Stimulated activated naive B cell treated with anti-CD40 and anti-IgM and Interleukin-4, amounts not matched to agents 10 μg/mL and 1 μg/mL and 100 μg/mL, for 72 hours (primary cell): ENCODE data around the gene NCEH1.

ENCODE experiments used
- ATAC-seq, 2 donors: fragments of 150-1000 bp; cut with Tn5 transposase; replicated peaks; 2 replicates each; pipeline ENCODE4 v1.10.0; 2021; ENCODE audit warnings: moderate library complexity in 1 of 2
- DNase-seq: peaks from one replicate; pipeline ENCODE4 v3.0.0; 2021
- H3K27ac Mint-ChIP-seq: one replicate; pipeline ENCODE4 v1.8.0; 2022; ENCODE audit warnings: mild to moderate bottlenecking, mixed read lengths
- H3K27me3 Mint-ChIP-seq, 2 donors: one replicate each; pipeline ENCODE4 v1.8.0; 2022; ENCODE audit warnings: mixed read lengths in 2 of 2
- H3K36me3 Mint-ChIP-seq, 2 donors: one replicate each; pipeline ENCODE4 v1.8.0; 2022; ENCODE audit warnings: mixed read lengths in 2 of 2, mild to moderate bottlenecking in 1 of 2
- H3K4me1 Mint-ChIP-seq, 2 donors: one replicate each; pipeline ENCODE4 v1.8.0; 2022; ENCODE audit warnings: mixed read lengths in 2 of 2, mild to moderate bottlenecking in 1 of 2
- H3K4me3 Mint-ChIP-seq, 2 donors: one replicate each; pipeline ENCODE4 v1.8.0; 2022; ENCODE audit warnings: mild to moderate bottlenecking in 2 of 2, mixed read lengths in 2 of 2, moderate library complexity in 1 of 2
- H3K9me3 Mint-ChIP-seq, 2 donors: one replicate each; pipeline ENCODE4 v1.8.0; 2022; ENCODE audit warnings: mixed read lengths in 2 of 2, mild to moderate bottlenecking in 1 of 2

NCEH1 gene

DNA sequence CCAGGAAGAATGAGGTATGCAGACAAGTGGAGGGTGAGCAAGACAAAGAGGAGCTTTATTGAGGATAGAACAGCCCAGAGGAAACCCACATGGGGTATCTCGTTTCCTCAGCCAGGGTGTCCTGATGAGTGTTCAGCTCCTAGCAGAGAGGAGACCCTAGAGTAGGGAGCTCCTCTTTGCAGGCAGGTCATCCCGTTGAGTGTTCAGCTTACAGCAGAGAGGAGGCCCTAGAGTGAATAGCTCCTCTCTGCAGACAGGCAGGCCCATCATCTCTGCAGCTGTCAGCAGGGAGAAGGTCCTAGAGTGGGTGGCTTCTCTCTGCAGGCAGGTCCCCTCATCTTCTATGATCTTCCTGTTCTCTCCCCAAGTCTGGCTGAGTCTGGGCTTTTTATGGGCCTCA lies 97.0 kb downstream of the NCEH1 start:
- Mint-ChIP-seq H3K27me3 (no peaks in the 10 kb centered on the region), H3K36me3 (peaks cover 6 to 12% of the 10 kb centered on the region in 2 donors), H3K4me3 (no peak overlapping the region), H3K27ac (no peak overlapping the region), H3K9me3 (peaks cover 5 to 7% of the 10 kb centered on the region in 2 donors), H3K4me1 (peaks cover 6 to 9% of the 10 kb centered on the region in 2 donors)
- no peak for ATAC-seq
- DNase-seq, result no peak

GRCh38 chr3:172612871-172613678 lies 97.8 kb downstream of the NCEH1 start:
- Mint-ChIP-seq H3K4me1 (peaks cover 6 to 9% of the 10 kb centered on the region in 2 donors), H3K9me3 (peaks cover 5 to 7% of the 10 kb centered on the region in 2 donors), H3K36me3 (peaks cover 6 to 9% of the 10 kb centered on the region in 2 donors), H3K27me3 (no peaks in the 10 kb centered on the region), H3K27ac (no peak overlapping the region), H3K4me3 (no peak overlapping the region)
- DNase-seq (no peak), ATAC-seq (no peak)

DNA sequence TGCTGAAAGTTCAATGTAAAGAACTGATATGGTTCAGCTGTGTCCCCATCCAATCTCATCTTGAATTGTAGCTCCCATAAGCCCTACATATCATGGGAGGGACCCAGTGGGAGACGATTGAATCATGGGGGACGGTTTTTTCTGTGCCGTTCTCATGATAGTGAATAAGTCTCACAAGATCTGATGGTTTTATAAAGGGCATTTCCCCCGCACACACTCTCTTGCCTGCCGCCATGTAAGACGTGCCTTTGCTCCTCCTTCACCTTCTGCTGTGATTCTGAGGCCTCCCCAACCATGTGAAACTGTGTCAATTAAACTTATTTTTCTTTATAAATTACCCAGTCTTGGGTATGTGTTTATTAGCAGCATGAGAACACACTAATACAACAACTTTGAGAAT lies 101.1 kb downstream of the NCEH1 start:
- ATAC-seq (no peak), DNase-seq (no peak)
- H3K27me3 Mint-ChIP-seq, result peaks cover 4 to 5% of the 10 kb centered on the region in 2 donors
- H3K4me1 Mint-ChIP-seq, result peaks cover 3 to 5% of the 10 kb centered on the region in 2 donors
- peaks cover 5 to 7% of the 10 kb centered on the region in 2 donors for H3K9me3 Mint-ChIP-seq
- peaks cover 3 to 4% of the 10 kb centered on the region in 2 donors for H3K36me3 Mint-ChIP-seq
- no peak overlapping the region for H3K27ac Mint-ChIP-seq
- H3K4me3 Mint-ChIP-seq, result no peak overlapping the region

- DNase-seq (no peak), ATAC-seq (no peak)
- H3K27me3 Mint-ChIP-seq, result peaks cover 4 to 5% of the 10 kb centered on the region in 2 donors
- H3K4me3 Mint-ChIP-seq, result no peak overlapping the region
- peaks cover 0 to 3% of the 10 kb centered on the region in 2 donors for H3K36me3 Mint-ChIP-seq
- peaks cover 5% of the 10 kb centered on the region in 2 donors for H3K9me3 Mint-ChIP-seq
- H3K27ac Mint-ChIP-seq, result no peak overlapping the region
- H3K4me1 Mint-ChIP-seq, result peaks cover 3 to 5% of the 10 kb centered on the region in 2 donors
Observed at GRCh38 chr3:172608575-172608974, 102.3 kb downstream of the NCEH1 start.

GRCh38 chr3:172607305-172608121 lies 103.4 kb downstream of the NCEH1 start:
- Mint-ChIP-seq H3K4me1 (peaks cover 3 to 5% of the 10 kb centered on the region in 2 donors), H3K4me3 (no peak overlapping the region), H3K36me3 (peaks cover 0 to 3% of the 10 kb centered on the region in 2 donors), H3K27me3 (peaks cover 5 to 10% of the 10 kb centered on the region in 2 donors), H3K9me3 (peaks cover 5% of the 10 kb centered on the region in 2 donors), H3K27ac (no peak overlapping the region)
- ATAC-seq, result peak; percentile 61 to 71
- DNase-seq, result no peak

DNA sequence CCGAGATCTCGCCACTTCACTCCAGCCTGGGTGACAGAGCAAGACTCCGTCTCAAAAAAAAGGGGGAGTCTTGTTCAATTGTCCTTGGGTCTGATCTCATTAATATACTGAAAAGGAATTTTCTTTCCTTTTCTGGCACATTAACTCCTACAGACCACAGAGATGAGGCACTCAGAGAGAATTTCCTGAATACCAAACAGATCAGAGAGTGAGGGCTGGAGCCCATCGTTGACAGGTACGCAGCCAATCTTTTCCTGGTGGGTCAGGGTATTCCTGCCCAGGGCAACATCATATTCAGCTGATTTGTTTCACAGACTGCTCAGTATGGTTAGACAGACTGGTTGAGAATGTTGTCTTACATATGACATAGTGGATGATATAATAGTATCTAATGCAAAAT lies 104.8 kb downstream of the NCEH1 start:
- ATAC-seq (no peak), DNase-seq (no peak)
- Mint-ChIP-seq H3K4me1 (peaks cover 3 to 5% of the 10 kb centered on the region in 2 donors), H3K9me3 (peaks cover 5% of the 10 kb centered on the region in 2 donors), H3K27ac (no peak overlapping the region), H3K27me3 (peaks cover 5 to 10% of the 10 kb centered on the region in 2 donors), H3K4me3 (no peak overlapping the region), H3K36me3 (peaks cover 0 to 3% of the 10 kb centered on the region in 2 donors)

- H3K4me1 Mint-ChIP-seq, result peaks cover 3 to 5% of the 10 kb centered on the region in 2 donors
- no peak overlapping the region for H3K27ac Mint-ChIP-seq
- peaks cover 0 to 4% of the 10 kb centered on the region in 2 donors for H3K9me3 Mint-ChIP-seq
Observed at GRCh38 chr3:172604895-172605646, 105.8 kb downstream of the NCEH1 start.

DNA sequence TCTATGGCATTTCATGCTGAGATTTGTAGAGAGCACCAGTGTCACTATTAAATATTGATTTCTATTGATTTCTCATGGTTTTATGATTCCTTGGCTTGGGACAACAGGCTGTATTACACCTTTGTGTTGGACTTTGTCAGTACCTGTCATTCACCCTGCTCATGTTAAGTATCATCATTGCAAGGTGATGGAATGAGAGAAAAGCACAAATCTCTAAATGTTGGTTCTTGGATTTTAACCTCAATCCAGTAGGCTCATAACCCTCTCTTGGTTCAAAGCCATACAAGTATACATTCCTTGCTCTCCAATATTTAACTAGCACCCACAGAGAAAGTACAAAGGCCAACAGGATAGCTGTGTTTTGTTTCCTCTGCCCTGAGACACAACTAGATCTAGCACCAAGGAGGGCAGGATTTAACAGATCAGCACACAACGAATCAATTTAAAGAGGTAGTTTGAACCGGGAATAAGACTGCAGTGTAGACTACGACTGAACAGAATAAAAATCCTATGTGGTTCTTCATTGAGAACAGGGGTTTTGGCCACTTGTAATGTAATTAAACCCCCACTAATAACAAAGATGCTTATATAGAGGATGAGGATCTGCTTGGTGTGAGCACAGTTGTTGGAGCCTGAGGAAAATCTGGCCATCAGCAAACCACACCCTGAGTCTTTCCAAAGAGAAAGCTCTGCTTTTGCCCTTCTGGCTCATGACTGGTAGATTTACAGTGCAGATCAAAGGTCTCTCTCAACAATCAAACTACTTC lies 109.6 kb downstream of the NCEH1 start:
- no peak overlapping the region for H3K4me3 Mint-ChIP-seq
- no peaks in the 10 kb centered on the region for H3K9me3 Mint-ChIP-seq
- H3K27me3 Mint-ChIP-seq, result peaks cover 5 to 10% of the 10 kb centered on the region in 2 donors
- no peak for DNase-seq
- ATAC-seq, result no peak
- H3K4me1 Mint-ChIP-seq, result peaks cover under 1 to 2% of the 10 kb centered on the region in 2 donors
- H3K36me3 Mint-ChIP-seq, result no peaks in the 10 kb centered on the region
- no peak overlapping the region for H3K27ac Mint-ChIP-seq

More at GRCh38 chr3:172604895-172605646, 105.8 kb downstream of the NCEH1 start:
- Mint-ChIP-seq H3K27me3 (peaks cover 5 to 10% of the 10 kb centered on the region in 2 donors), H3K4me3 (no peak overlapping the region), H3K36me3 (peaks cover 0 to 3% of the 10 kb centered on the region in 2 donors)
- ATAC-seq (no peak), DNase-seq (no peak)

GRCh38 chr3:172600644-172601065 lies 110.2 kb downstream of the NCEH1 start:
- H3K4me1 Mint-ChIP-seq, result peaks cover 5 to 8% of the 10 kb centered on the region in 2 donors
- no peak for DNase-seq
- no peak for ATAC-seq
- H3K4me3 Mint-ChIP-seq, result no peak overlapping the region
- H3K27me3 Mint-ChIP-seq, result peaks cover 5 to 10% of the 10 kb centered on the region in 2 donors
- no peak overlapping the region for H3K27ac Mint-ChIP-seq
- no peaks in the 10 kb centered on the region for H3K9me3 Mint-ChIP-seq
- no peaks in the 10 kb centered on the region for H3K36me3 Mint-ChIP-seq

DNA sequence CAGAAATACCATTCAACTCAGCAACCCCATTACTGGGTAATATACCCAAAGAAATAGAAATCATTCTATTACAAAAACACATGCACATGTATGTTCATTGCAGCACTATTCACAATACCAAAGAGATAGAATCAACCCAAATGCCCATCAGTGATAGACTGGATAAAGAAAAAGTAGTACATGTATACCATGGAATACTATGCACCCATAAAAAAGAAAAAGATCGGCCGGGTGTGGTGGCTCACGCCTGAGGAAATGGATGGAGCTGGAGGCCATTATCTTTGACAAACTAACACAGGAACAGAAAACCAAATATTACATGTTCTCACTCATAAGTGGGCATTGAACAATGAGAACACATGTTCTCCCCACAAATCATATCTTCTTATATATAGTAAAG lies 112.0 kb downstream of the NCEH1 start:
- H3K36me3 Mint-ChIP-seq, result no peaks in the 10 kb centered on the region
- no peak for DNase-seq
- H3K27me3 Mint-ChIP-seq, result peaks cover 0 to 5% of the 10 kb centered on the region in 2 donors
- peaks cover 13 to 26% of the 10 kb centered on the region in 2 donors for H3K4me1 Mint-ChIP-seq
- no peak for ATAC-seq
- no peak overlapping the region for H3K27ac Mint-ChIP-seq
- H3K4me3 Mint-ChIP-seq, result no peak overlapping the region
- H3K9me3 Mint-ChIP-seq, result no peaks in the 10 kb centered on the region

GRCh38 chr3:172596394-172596706 lies 114.5 kb downstream of the NCEH1 start:
- Mint-ChIP-seq H3K27me3 (no peaks in the 10 kb centered on the region), H3K4me3 (no peak overlapping the region), H3K9me3 (peaks cover under 1 to 3% of the 10 kb centered on the region in 2 donors), H3K4me1 (peaks cover 24 to 49% of the 10 kb centered on the region in 2 donors), H3K36me3 (peaks cover 0 to 4% of the 10 kb centered on the region in 2 donors), H3K27ac (no peak overlapping the region)
- ATAC-seq (no peak), DNase-seq (no peak)

DNA sequence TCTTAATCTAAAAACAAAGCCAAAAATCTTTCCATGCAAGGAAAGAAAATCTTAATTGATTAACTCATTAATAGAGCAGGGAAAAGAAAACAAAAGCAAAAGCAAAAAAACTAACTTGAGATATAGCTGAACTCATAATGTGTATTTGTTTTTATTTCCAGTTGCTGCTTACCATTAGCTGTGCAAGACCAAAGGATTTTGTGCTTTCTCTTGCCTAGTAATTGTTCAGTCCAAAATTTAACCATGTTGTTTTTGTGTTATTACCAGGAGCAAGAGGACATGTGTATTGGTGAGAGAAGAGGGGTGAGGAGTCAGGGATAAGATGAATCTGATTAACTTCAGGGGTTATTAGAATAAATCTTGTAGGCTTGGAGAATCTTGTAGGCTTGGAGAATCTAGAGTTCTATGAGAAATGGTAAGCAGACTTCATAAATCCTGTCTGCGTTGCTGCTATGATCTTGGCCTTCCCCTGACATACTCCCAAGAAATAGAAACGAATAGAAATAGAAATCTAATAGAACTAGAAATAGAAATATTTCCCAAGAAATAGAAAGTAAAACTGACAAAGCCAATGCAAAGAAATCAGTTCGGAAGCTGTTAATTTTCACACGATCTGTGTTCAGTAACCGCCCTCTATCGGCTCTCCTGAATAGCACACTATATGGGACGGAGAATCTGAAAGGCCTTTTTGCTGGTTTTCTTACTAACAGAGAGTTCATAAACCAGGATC lies 115.0 kb downstream of the NCEH1 start:
- ATAC-seq, result no peak
- DNase-seq, result peak; percentile 9
- Mint-ChIP-seq H3K27me3 (no peaks in the 10 kb centered on the region), H3K4me3 (peak overlapping the region; percentile 75 to 77), H3K9me3 (peaks cover 6 to 8% of the 10 kb centered on the region in 2 donors), H3K27ac (peak overlapping the region; percentile 51), H3K4me1 (peaks cover 29 to 55% of the 10 kb centered on the region in 2 donors), H3K36me3 (peaks cover 4 to 9% of the 10 kb centered on the region in 2 donors)
